GM19395 (cell line): Measurements from ENCODE around the gene TRIO.
"Not testable (repeated sequence)": the region's sequence is repeated elsewhere in the genome, so short reads cannot be mapped to it uniquely, and the experiment has no call there.

Experiments
- ATAC-seq: cut with Tn5 transposase; IDR thresholded peaks from one replicate; pipeline ENCODE4 v1.9.1; 2021; ENCODE audit warnings: mild to moderate bottlenecking, moderate library complexity; ENCODE audit not compliant: unreplicated experiment

Gene TRIO

DNA sequence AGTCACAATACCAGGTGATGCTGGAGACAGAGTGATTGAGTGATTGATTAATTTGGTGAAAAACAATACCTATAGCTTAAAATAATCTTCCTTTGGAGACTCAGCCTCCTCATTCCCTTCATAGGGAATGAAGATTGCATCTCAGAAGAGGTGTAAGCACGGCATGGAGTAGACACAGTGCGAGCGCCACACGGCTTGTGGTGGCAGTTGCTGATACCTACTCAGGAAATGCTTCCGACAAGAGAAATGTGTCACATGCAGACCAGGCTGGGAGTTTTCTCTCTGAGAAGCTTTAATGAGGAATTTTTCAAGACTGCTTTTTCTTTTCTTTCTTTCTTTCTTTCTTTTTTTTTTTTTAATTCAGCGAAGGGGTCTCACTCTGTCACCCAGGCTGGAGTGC lies 226.6 kb downstream of the TRIO start:
- no peak for ATAC-seq

DNA sequence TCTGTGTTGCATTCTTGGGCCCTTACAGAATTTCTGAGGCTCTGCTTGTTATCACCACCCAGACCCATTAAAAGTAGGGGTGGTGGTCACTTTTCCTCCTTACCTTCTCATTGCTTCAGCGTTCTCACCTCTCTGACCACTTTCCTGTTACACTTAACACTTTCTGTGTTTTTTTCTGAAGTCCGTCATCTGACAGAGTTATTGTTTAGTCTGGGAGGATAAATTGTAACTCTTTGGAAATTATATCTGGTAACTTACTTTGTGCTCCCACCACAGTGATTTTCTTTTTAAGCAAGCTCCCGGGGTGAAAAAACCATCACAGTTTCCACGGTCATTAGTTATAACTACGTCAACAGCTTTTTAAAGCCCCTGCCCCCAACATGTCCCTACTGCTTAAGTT lies 227.2 kb downstream of the TRIO start:
- no peak for ATAC-seq

DNA sequence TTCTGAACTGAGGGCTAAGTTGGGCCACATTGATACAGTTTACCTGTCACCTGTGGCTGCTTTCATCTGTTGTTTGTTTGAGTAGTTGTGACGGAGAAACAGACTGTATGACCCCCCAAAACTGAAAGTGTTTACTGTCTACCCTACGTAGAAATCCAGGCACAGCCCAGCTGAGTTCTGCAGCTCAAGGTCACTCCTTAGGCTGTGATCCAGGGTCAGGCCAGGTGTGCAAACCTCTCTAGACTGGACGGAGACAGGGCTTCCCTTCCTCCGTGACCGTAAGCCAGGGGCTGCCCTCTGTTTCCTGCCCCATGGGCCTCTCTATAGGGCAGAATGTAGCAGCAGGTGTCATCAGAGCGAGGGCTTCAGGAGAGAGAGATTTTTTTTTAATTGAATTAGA lies 230.5 kb downstream of the TRIO start:
- no peak for ATAC-seq

DNA sequence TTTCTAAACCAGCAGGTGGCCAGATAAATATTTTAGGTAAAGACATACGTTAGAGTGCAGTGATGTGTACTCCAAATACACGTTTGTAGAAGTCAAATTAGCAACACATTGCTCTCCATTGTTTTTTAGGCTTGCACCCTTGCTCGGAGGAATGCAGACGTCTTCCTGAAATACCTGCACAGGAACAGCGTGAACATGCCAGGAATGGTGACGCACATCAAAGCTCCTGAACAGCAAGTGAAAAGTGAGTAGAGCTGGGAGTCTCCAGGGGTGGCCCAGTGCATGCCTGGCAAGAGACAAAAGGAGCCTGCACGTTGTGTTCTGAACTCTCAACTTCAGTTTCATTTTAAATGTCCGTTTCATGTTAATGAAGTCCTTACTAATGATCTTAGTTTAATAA lies 231.0 kb downstream of the TRIO start:
- ATAC-seq, result no peak

DNA sequence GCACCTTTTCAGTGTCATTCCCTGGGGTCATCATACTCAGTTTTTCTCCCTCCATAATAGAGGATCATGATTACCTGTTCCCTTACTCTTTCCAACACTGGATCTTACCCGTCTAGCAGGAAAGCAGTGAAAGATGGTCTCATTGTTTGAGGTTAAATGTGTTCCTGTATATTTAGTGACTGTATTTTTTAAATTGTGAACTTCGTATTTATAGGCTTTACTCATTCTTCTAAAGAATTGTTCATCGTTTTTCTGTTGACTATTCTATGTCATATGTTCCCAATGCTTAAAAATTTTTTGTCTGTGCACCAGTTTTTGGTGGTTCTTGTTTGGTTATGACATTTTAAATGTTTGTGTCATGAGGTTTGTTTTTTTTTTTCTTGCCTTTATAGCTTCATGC lies 233.6 kb downstream of the TRIO start:
- ATAC-seq, result no peak

DNA sequence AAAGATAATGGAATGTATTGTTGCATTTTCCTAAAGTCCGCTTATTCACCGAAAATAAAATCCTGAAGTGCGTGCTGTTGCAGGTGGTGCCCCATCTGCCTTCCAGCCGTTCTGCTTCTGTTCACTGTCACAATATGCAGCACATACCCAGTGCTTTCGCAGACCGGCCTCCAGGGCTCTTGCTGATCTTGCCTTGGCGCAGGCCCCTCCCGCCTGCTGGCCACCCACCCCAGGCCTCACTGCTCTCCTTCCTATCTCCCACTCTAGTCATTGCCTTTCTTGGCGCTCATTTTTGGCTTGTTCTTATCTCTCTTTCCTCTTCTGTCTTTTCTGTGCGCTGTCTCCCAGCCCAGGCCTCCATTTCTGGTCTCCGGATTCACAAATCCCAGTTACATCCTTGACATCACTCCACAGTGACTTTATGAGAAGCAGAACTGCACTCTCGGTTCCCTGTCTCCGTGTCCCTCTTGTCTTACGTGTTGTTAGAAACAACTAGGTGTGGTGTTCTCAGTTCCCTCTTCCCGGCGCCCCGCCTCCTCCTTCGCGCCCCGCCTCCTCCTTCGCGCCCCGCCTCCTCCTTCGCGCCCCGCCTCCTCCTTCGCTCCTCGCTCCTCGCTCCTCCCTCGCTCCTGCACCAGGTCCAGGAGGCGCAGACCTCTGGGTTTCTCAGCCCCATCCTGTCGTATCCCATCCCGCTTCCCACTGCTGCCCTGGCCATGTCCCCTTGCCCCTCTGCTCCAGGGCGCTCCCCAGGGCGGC lies 236.8 kb downstream of the TRIO start:
- ATAC-seq, result no peak

DNA sequence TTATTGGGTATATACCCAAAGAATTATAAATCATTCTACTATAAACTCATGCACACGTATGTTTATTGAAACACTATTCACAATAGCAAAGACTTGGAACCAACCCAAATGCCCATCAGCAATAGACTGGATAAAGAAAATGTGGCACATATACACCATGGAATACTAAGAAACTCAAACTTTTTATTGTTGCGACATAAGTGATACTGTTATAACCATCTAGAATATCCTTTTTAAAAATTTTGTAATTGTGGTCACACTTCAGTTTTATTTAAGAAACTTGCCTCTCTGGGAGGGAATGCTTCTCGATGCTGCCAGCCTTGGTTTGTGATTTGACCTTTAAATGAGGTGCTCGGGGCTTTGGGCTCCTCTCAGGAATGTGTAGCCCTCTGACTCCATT lies 237.6 kb downstream of the TRIO start:
- no peak for ATAC-seq

DNA sequence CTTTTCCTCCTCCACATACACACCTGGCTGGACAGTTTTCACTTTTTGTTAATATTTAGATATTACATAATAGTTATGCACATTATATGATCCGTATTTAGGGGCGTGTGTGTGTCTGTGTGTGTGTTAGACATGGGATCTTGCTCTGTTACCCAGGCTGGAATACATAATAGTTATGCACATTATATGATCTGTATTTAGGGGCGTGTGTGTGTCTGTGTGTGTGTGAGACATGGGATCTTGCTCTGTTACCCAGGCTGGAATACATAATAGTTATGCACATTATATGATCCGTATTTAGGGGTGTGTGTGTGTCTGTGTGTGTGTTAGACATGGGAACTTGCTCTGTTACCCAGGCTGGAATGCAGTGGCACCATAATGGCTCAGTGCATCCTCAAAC lies 239.5 kb downstream of the TRIO start:
- ATAC-seq, result no peak

DNA sequence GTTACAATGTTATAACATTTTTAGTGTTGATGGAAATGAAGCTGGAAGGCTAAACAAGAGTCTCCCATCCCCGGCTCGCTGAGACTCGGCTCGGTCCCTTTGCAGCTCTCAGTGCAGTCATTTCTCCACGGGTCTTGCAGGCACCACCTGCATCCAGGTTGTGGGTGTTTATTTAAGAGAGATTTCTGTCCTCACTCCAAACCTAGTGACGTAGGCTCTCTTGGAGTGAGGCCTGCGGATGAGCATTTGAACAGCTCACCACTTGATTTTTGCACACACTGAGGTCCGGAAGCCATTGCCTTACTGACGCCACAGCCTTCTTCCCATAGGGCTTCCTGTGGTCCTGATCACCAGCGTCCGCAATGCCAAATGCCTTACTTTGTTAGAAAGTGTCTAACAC lies 240.8 kb downstream of the TRIO start:
- ATAC-seq, result no peak

DNA sequence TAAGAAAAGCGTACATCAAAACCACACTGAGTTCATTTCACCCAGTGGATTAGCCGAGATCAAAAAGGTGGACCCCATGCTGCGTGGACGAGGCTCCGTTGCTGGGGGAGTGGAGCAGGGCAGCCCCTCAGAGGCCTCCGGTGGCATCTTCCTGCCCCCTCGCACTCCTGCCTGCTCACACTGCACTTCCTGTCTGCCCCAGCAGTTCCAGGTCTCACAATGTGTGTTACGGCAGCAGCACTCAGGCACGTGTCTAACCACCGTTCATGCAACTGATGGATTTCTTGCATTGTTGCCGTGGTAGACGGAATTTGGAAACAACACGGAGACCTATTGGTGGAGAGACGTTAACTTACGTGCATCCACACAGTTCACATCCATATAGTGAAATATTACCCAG lies 241.9 kb downstream of the TRIO start:
- ATAC-seq, result no peak

DNA sequence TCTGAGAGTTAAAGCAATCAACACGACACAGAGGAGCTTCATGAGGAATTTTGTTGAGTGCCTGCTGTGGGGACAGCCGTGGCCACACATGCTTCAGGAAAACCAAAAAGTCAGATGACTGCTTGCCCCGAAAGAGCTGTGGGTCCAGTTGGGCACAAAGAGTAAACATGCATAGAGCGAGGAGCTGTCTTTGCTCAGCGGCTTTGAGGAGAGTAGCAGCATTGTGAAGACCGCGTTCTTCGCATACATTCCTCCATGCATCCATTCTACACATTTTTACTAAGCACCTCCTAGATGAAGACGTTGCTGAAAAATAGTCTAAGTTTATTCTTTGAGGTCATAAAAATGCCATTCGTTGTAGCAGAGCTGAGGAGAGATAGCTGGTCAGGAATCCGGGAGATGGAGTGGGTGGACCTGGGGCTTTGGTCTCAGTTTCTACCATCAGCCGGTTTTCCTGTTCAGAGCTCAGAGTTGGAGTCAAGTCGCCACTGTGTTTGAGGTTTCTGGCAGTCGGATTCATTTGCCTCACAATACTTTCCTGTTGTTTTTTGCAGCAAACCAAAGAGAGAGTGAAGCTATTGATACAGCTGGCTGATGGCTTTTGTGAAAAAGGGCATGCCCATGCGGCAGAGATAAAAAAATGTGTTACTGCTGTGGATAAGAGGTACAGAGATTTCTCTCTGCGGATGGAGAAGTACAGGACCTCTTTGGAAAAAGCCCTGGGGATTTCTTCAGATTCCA lies 243.9 kb downstream of the TRIO start:
- no peak for ATAC-seq

DNA sequence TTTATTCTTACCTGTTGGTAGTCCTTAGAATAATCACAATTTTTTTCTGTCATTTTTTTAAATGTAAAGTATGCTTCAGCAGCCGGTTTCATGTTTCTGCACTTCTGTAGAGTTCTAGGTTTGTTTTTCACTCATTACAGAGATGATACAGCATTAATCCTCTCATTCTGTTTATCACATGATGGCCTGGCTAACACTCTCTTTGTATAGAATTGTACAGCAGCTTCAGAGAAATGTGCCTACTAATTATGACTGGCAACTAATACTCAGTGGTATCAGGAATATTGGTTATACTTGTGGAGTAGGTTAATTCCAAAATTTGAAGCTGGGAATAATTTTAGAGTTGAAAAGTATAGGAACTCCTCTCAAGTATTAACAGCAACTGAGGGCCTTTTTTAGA lies 245.6 kb downstream of the TRIO start:
- ATAC-seq, result no peak

DNA sequence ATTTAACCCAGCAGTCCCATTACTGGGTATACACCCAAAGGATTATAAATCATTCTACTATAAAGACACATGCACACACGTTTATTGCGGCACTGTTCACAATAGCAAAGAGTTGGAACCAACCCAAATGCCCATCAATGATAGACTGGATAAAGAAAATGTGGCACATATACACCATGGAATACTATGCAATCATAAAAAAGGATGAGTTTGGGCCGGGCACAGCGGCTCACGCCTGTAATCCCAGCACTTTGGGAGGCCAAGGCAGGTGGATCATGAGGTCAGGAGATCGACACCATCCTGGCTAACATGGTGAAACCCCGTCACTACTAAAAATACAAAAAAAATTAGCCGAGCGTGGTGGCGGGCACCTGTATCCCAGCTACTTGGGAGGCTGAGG lies 249.4 kb downstream of the TRIO start:
- ATAC-seq, result not testable (repeated sequence)

DNA sequence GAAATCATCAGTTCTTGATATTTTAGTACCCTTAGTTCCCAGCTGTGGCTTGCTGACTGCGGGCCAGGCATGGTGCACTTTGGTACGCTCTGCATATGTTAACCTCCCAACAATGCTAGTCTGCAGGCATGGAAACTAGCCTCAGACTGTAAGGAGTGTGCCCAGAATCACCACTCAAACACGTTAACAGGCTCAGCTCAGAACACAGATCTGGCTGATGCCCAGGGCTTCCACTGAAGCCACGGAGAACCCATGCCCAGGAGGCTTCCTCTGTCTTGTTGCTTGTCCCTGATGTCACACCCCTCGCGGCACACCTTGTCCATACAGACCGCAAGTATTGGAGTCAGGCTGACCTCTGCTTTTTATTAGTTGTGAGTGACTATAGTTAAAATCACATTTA lies 251.2 kb downstream of the TRIO start:
- ATAC-seq, result no peak

DNA sequence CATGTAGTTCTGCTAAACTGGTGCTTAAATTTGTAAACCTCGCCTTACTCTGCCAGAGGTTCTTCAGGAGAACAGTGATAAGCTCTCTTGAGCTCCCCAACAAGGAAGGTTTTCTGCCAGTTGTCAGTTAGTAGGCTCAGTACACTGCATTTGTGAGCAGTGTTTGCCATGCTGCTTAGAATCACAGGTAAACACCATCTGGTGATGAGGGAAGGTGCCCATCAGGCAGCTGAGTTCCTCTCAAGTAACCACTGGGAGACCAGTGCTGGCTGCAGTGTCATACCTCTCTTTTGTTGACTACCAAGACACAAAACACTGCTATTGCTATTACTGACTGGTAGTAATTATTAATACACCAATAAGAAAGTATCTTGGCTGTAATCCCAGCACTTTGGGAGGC lies 252.3 kb downstream of the TRIO start:
- no peak for ATAC-seq

DNA sequence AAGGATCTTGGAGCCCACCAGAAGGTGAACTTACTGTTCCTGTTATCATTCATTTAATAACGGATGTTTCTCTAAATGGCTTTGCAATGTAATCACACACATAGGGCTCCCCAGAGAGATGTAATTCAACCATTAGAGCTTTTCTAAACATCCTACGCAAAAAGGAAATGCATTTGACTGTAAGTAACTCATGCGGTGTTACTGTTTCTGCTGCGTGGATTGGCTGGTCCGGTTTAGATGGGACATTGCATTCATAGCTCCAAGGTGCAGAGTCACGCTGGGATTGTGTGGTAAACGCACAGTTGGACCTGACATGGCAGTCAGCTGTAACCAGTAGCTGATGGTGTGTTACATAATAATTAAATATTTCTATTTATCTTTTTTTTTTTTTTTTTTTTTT lies 252.9 kb downstream of the TRIO start:
- ATAC-seq, result no peak

DNA sequence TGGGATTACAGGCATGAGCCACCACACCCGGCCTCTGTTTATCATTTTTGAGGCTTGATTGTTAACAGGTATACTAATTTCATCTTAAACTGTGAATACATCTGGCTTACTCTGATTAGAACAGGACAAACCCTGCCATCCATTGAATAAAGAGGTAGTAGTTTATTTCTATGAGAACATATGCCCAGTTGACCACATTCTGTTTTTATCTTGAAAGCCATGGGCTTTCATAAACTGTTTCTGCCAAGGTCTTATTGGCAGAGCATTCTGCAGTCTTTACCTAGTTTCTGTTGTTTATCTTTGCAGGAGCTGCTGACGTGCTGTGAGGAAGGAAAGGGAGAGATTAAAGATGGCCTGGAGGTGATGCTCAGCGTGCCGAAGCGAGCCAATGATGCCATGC lies 253.6 kb downstream of the TRIO start:
- ATAC-seq, result no peak

DNA sequence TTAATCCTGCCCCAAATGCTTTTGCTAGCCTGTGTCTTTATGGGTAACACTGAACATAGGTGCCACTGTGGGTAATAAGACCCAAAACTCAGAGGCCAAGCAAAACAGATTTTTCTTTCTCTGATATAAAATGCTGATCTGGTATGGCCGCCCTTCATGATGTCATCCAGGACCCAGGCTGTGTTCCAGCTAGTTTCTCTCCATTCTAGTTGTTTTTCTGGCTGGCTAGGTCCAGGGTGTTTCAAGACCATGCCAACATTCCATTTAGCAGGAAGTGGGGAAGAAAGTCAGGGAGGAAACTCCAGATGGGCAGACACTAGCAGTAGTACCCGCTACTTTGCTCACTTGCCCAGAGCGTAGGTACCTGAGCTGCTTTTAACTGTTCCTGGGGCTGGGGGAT lies 254.6 kb downstream of the TRIO start:
- ATAC-seq, result no peak

DNA sequence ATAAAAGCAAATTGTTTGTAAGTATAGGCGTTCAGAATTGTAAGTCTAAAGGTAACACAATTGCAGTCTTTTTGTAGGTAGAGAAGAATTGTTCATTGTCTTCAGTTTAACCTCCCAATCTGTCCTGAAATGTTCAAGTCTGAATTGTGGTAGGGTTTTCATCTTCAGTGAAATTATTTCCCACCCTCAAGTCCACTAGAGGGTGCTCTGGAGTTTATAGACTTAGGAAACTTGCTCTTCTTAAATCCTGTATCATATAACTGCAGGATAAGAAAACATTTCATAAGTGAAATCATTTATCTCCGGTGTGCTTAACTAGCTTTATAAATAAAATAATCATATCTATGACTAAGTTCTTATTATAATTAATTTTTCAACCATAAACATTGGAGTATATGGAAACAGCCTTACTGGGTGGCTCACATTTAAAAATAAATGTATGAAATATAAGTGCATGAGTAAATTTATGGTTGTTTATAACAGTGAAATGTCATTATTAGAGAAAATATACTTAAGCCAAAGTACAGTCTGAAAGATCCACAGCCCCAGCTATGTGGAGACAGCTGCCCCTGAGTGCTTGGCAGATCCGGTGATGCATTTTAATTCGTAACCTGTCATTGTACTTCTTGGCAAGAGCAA lies 256.0 kb downstream of the TRIO start:
- ATAC-seq, result no peak

DNA sequence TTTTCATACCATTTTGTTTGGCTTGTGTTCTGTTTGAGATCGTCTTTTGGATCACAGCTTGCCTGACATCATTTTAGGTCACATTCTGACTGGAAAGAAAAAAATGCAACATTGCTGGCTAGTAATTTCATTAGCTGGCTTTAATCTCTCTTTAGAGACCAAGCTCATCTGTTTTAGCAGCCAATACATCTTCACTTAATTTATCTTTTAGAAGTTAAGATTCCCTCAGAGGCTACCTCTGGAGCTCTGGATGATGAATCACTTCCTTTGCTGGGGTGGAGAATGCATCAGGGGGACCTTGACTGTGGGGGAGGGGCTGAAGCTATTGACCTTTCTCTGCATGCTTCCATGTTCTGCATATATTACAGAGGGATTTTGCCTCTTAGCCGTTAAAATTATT lies 256.9 kb downstream of the TRIO start:
- ATAC-seq, result no peak

DNA sequence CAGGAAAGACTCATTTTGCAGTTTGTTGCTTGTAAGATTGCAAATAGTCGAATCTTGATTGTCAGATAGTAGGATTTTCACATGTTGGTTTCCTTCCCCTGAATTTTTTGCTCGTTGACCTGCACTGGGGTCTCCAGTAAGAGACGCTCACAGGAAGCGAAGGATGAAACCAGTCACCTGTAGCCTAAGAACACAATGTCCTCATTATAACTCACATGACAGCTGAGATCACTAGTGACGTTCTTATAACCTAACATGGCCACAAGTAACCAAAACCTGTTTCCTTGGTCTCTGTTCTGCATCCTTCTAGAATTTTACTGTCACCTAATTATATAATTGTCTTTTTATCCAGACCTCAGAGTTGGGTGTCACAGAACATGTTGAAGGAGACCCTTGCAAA lies 257.5 kb downstream of the TRIO start:
- ATAC-seq, result no peak

DNA sequence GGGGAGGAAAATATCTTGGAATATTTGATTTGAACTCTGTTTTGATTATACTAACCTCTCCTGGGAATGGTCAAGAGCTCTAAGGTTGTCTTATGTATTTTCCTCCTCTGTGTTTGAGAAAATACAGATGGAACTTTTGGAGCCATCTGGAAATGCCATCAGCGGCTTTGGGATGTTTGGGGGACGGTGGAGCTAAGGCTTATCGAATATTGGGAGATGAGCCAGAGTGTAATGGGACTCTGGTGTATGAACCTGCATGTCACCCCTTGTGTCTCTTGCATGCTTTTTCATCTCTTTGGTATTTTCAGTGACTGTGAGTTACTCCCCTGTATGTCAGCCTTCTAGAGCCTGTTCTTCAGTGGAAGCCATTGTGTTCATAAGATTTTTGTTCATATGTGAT lies 258.5 kb downstream of the TRIO start:
- ATAC-seq, result no peak
